ENCODE measurements around the gene PEPD.

PEPD gene

GRCh38 chr19:33366897-33367296 lies 154.7 kb downstream of the PEPD start:
- POLR2A ChIA-PET, result no interaction called here
- CTCF ChIA-PET, result interaction anchor here (1.4 kb wide), 1 partner anchor 9 kb away, joined by 3 read pairs; no protein-coding TSS in a partner anchor
- DNase-seq (ENCODE audit: low read depth, low spot score), result no peak
- H3K4me3 ChIP-seq (ENCODE audit: low read depth, low read length), result no peak overlapping the region
- TF ChIP-seq CTCF (IDR thresholded peaks at IDR 0.05; ENCODE audit: insufficient read depth, low read length, missing control alignments), result no peak

DNA sequence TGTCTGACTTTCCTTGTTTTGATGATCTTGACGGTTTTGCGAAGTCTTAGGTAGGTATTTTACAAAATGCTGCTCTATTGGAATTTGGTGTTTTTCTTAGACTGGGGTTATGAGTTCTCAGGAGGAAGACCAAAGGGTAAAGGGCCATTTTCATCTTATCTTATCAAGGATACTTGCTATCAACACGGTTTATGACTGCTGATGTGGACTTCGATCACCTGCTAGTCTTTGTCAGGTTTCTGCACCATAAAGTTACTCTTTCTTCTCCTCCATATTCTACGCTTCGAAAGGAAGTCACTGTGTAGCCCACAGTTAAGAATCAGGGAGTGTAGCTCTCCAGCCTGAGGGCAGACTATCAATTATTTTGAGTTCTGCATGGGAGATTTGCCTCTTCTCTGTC lies 155.5 kb downstream of the PEPD start:
- ChIA-PET CTCF (no interaction called here), POLR2A (no interaction called here)
- DNase-seq (ENCODE audit: low read depth, low spot score), result no peak
- H3K4me3 ChIP-seq (ENCODE audit: low read depth, low read length), result no peak overlapping the region
- TF ChIP-seq CTCF (IDR thresholded peaks at IDR 0.05; ENCODE audit: insufficient read depth, low read length, missing control alignments), result no peak

- POLR2A ChIA-PET, result no interaction called here
- CTCF ChIA-PET, result no interaction called here
Measured at GRCh38 chr19:33365691-33366090, 155.9 kb downstream of the PEPD start.

DNA sequence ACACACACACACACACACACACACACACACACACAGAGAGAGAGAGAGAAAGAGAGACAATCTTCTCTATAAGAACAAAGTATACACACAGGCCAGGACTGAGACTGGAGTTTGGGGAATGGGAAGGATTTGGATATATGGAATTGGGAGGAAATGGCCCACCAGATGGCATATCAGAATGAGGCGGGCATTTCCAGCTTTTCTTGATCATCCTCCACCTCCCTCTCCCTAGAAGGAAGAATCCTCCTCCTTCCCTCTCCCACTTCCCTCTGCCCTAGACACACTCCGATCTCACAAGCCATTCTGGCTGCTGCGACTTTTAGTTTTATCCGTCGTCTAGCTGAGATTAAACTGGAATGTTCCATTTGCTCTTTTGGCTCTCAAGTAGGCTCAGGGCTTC lies 158.1 kb downstream of the PEPD start:
- no peak for DNase-seq (ENCODE audit: low read depth, low spot score)
- TF ChIP-seq CTCF (IDR thresholded peaks at IDR 0.05; ENCODE audit: insufficient read depth, low read length, missing control alignments), result no peak
- ChIA-PET CTCF (interaction anchor here (1.1 kb wide), 1 partner anchor 128 kb away, joined by 3 read pairs; no protein-coding TSS in a partner anchor), POLR2A (no interaction called here)
- no peak overlapping the region for H3K4me3 ChIP-seq (ENCODE audit: low read depth, low read length)

More at GRCh38 chr19:33365691-33366090, 155.9 kb downstream of the PEPD start:
- H3K4me3 ChIP-seq (ENCODE audit: low read depth, low read length), result no peak overlapping the region
- DNase-seq (ENCODE audit: low read depth, low spot score), result no peak
- TF ChIP-seq CTCF (IDR thresholded peaks at IDR 0.05; ENCODE audit: insufficient read depth, low read length, missing control alignments), result no peak

- CTCF ChIA-PET, result interaction anchor here (1.1 kb wide), 1 partner anchor 127 kb away, joined by 3 read pairs; no protein-coding TSS in a partner anchor
Measured at GRCh38 chr19:33362508-33363228, 158.9 kb downstream of the PEPD start.

GRCh38 chr19:33359581-33359980 lies 162.0 kb downstream of the PEPD start:
- ChIA-PET CTCF (no interaction called here), POLR2A (no interaction called here)
- no peak overlapping the region for H3K4me3 ChIP-seq (ENCODE audit: low read depth, low read length)
- DNase-seq (ENCODE audit: low read depth, low spot score), result no peak
- no peak for TF ChIP-seq CTCF (IDR thresholded peaks at IDR 0.05; ENCODE audit: insufficient read depth, low read length, missing control alignments)

More at GRCh38 chr19:33362508-33363228, 158.9 kb downstream of the PEPD start:
- no peak for TF ChIP-seq CTCF (IDR thresholded peaks at IDR 0.05; ENCODE audit: insufficient read depth, low read length, missing control alignments)
- H3K4me3 ChIP-seq (ENCODE audit: low read depth, low read length), result no peak overlapping the region
- POLR2A ChIA-PET, result no interaction called here
- DNase-seq (ENCODE audit: low read depth, low spot score), result no peak
